Tibial nerve (tissue), 4 donors: ENCODE results near the gene SLC35F3. TPM values are rescaled to one million over a fixed set of nuclear protein-coding genes. Genes with fewer than 3 reads are reported as not detected.
"Not testable (repeated sequence)": the region's sequence is repeated elsewhere in the genome, so short reads cannot be mapped to it uniquely, and the experiment has no call there.

ENCODE experiments used
- DNase-seq, 2 donors: peaks; one replicate each; pipeline ENCODE4 v3.0.0-alpha.2; 2019; ENCODE audit warnings: low spot score in 2 of 2
- H3K27ac ChIP-seq, 4 donors: fragments of 200-600 bp; sonication (generic) in 3 of 4; one replicate each; pipeline ENCODE4 v1.5.1; 2017 to 2019; ENCODE audit warnings: mild to moderate bottlenecking in 1 of 4
- H3K27me3 ChIP-seq, 2 donors: fragments of 200-600 bp; sonication (generic) in 1 of 2; one replicate each; pipeline versions ENCODE4 v1.5.1 to v1.6.0; 2017 to 2019
- H3K36me3 ChIP-seq, 3 donors: fragments of 200-600 bp; sonication (generic); one replicate each; pipeline ENCODE4 v1.5.1; 2018 to 2019
- H3K4me1 ChIP-seq, 4 donors: fragments of 200-600 bp; sonication (generic) in 3 of 4; one replicate each; pipeline ENCODE4 v1.5.1; 2017 to 2019
- H3K4me3 ChIP-seq, 4 donors: fragments of 200-600 bp; sonication (generic) in 3 of 4; one replicate each; pipeline ENCODE4 v1.5.1; 2017 to 2019; ENCODE audit warnings: mild to moderate bottlenecking in 1 of 4, moderate library complexity in 1 of 4
- H3K9me3 ChIP-seq, 4 donors: fragments of 200-600 bp; sonication (generic) in 3 of 4; one replicate each; pipeline ENCODE4 v1.5.1; 2017 to 2019
- CTCF ChIP-seq, 5 experiments: fragments of 200-600 bp in 3 of 5; fragments of 450-650 bp in 2 of 5; sonication (generic) in 3 of 5; IDR thresholded peaks; one replicate each; pipeline ENCODE4 v1.5.1; 2016 to 2019; ENCODE audit warnings: antibody characterized with exemption in 5 of 5, mild to moderate bottlenecking in 3 of 5, moderate library complexity in 2 of 5
- EP300 ChIP-seq, 2 donors: sonication (generic); formaldehyde crosslinking; IDR thresholded peaks; one replicate each; pipeline ENCODE4 v1.6.1; 2017; ENCODE audit warnings: antibody characterized with exemption in 2 of 2, mild to moderate bottlenecking in 1 of 2
- POLR2A ChIP-seq, 2 donors: fragments of 450-650 bp; IDR thresholded peaks; one replicate each; pipeline ENCODE4 v1.6.1; 2017; ENCODE audit warnings: antibody characterized with exemption in 2 of 2, mild to moderate bottlenecking in 2 of 2, moderate library complexity in 2 of 2
- WGBS, 2 donors: methylation state at CpG; one replicate each; pipeline ENCODE4 v1.1.5; 2018; 5-methylcytosine and 5-hydroxymethylcytosine counted together
- total RNA-seq, 4 donors: library from RNA; depleted of rRNA; stranded (reverse); fragments of >200 nt; gene quantifications; one replicate each; pipeline ENCODE4 v1.1.0, GENCODE V29; 2016

Gene SLC35F3
- total RNA-seq, 4 donors from 2014 or later: 0.90 TPM; not detected in 3

- TF ChIP-seq POLR2A (IDR thresholded peaks at IDR 0.05) (no peak), CTCF (IDR thresholded peaks at IDR 0.05) (no peak)
- no peak for DNase-seq
- WGBS, 2 donors: 83 to 91% methylated on average over 4 of the region's 4 CpGs
- Histone ChIP-seq H3K36me3 (no peaks in the 10 kb centered on the region), H3K9me3 (peaks cover 0 to 3% (median 0%) of the 10 kb centered on the region in 4 donors), H3K4me3 (no peak overlapping the region), H3K4me1 (no peaks in the 10 kb centered on the region), H3K27ac (no peak overlapping the region), H3K27me3 (no peaks in the 10 kb centered on the region)
These were observed 240.4 kb downstream of the SLC35F3 start for GRCh38 chr1:234144901-234145300.

- H3K4me3 ChIP-seq: no peak overlapping the region
- no peaks in the 10 kb centered on the region for H3K27me3 ChIP-seq
- no peak for DNase-seq
- WGBS, 2 donors: 73 to 78% methylated on average over 3 of the region's 3 CpGs
- H3K36me3 ChIP-seq: no peaks in the 10 kb centered on the region
- no peaks in the 10 kb centered on the region for H3K4me1 ChIP-seq
- TF ChIP-seq POLR2A (IDR thresholded peaks at IDR 0.05) (no peak), EP300 (IDR thresholded peaks at IDR 0.05) (no peak), CTCF (IDR thresholded peaks at IDR 0.05) (no peak)
- H3K27ac ChIP-seq: no peak overlapping the region
- peaks cover 0 to 3% (median 0%) of the 10 kb centered on the region in 4 donors for H3K9me3 ChIP-seq
These were observed 243.9 kb downstream of the SLC35F3 start for GRCh38 chr1:234148350-234148749.

DNA sequence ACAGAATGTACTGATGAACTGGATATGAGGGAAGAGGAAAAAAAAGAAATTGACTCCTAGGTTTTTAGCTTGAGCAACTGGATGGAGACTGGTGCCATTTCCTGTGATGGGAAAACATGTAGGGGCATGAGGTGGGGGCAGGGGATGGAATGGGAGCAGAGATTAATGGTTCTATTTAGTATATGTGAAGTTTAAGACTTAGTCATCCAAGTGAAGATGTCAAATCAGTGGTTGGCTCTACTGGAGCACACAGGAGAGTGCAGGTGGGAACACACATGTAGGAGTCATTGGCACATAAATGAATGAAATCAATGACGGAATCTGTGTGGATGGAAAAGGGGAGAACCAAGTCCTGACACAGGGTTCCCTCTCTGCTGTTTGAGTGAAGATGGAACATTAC is 244.3 kb downstream of the SLC35F3 start:
- Histone ChIP-seq H3K4me3 (no peak overlapping the region), H3K9me3 (peaks cover 0 to 3% (median 0%) of the 10 kb centered on the region in 4 donors), H3K27me3 (no peaks in the 10 kb centered on the region), H3K36me3 (no peaks in the 10 kb centered on the region), H3K4me1 (no peaks in the 10 kb centered on the region), H3K27ac (no peak overlapping the region)
- TF ChIP-seq CTCF (IDR thresholded peaks at IDR 0.05) (no peak), EP300 (IDR thresholded peaks at IDR 0.05) (no peak), POLR2A (IDR thresholded peaks at IDR 0.05) (no peak)
- 90 to 100% methylated on average over 1 of the region's 1 CpG for WGBS, 2 donors
- no peak for DNase-seq

- Histone ChIP-seq H3K9me3 (peaks cover 0 to 3% (median 0%) of the 10 kb centered on the region in 4 donors), H3K4me1 (no peaks in the 10 kb centered on the region), H3K27ac (no peak overlapping the region), H3K27me3 (no peaks in the 10 kb centered on the region), H3K36me3 (no peaks in the 10 kb centered on the region), H3K4me3 (no peak overlapping the region)
- 88 to 90% methylated on average over 3 of the region's 3 CpGs for WGBS, 2 donors
- TF ChIP-seq POLR2A (IDR thresholded peaks at IDR 0.05): no peak
- TF ChIP-seq EP300 (IDR thresholded peaks at IDR 0.05): no peak
- no peak for TF ChIP-seq CTCF (IDR thresholded peaks at IDR 0.05)
- DNase-seq: no peak
These were observed 244.7 kb downstream of the SLC35F3 start for GRCh38 chr1:234149217-234149616.

GRCh38 chr1:234150892-234151291 is 246.4 kb downstream of the SLC35F3 start:
- DNase-seq: no peak
- 73 to 85% methylated on average over 2 of the region's 2 CpGs for WGBS, 2 donors
- Histone ChIP-seq H3K4me1 (no peaks in the 10 kb centered on the region), H3K9me3 (peaks cover 0 to 3% (median 0%) of the 10 kb centered on the region in 4 donors), H3K27me3 (no peaks in the 10 kb centered on the region), H3K4me3 (no peak overlapping the region), H3K36me3 (no peaks in the 10 kb centered on the region), H3K27ac (no peak overlapping the region)
- TF ChIP-seq EP300 (IDR thresholded peaks at IDR 0.05): no peak
- no peak for TF ChIP-seq POLR2A (IDR thresholded peaks at IDR 0.05)
- TF ChIP-seq CTCF (IDR thresholded peaks at IDR 0.05): no peak

DNA sequence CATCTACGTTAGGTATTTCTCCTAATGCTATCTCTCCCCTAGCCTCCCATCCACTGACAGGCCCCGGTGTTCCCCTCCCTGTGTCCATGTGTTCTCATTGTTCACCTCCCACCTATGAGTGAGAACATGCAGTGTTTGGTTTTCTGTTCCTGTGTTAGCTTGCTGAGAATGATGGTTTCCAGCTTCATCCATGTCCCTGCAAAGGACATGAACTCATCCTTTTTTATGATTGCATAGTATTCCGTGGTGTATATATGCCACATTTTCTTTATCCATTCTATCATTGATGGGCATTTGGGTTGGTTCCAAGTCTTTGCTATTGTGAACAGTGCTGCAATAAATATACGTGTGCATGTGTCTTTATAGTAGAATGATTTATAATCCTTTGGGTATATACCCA is 247.9 kb downstream of the SLC35F3 start:
- not testable (repeated sequence) for H3K4me3 ChIP-seq, H3K4me1 ChIP-seq, H3K27me3 ChIP-seq, DNase-seq, H3K9me3 ChIP-seq, H3K36me3 ChIP-seq, H3K27ac ChIP-seq
- 92% methylated on average over 4 of the region's 4 CpGs for WGBS, 2 donors
